Fibroblast of skin of right quadriceps (primary cell): ENCODE measurements around the gene CDK11A.
A peak's percentile ranks its signal among the peaks of the same experiment; 100 is the strongest.
"Not testable (repeated sequence)": the region's sequence is repeated elsewhere in the genome, so short reads cannot be mapped to it uniquely, and the experiment has no call there.

Experiments
- DNase-seq: peaks from one replicate; pipeline ENCODE4 v3.0.0-alpha.2; 2013

Gene CDK11A

DNA sequence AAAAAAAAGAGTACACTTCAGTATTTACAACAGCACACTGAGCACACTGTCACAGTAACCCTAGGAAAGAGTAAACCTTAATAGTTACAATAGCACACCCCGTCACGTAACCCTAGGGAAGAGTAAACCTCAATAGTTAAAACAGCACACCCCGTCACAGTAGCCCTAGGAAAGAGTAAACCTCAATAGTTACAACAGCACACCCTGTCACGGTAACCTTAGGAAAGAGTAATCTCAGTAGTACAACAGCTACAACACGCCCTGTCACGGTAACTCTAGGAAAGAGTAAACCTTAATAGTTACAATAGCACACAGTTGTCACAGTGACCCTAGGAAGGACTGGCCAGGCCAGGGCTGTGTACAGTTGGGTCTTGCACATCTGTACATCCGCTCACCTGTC is 3.0 kb downstream of the CDK11A start:
- DNase-seq: no peak

DNA sequence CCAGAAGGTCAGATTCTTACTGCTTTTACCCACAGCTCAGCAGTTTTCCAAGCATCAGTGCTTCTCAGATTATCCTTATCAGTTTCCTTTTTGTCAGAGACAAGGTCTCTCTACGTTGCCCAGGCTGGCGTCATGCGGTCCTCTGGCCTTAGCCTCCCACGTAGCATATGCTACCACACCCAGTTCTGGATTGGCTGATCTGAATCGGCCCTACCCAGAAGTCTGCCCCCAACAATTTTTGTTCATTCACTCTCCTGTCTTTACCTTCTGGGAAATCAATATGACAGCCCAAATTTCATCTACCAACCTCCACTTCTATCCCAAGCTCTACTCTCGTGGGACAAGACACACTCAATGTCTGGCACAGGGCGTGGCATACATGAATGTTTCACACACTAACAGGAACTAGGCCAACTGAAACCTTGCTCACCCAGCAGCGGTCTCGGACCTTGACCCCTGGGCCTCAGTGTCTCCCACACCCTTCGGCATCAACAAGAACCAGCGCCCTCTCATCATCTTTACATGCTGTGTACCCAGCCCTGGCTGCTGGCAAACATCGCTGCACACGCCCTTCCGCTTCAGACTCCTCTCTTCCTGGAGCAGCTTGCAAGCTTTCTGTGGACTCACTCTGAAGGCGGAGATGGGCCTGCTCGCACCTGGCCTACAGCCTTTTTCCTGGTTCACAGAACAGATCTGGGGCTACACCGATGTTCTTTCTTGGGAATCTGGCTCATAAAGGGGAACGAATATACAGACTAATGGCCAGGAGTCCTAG is 8.9 kb downstream of the CDK11A start:
- not testable (repeated sequence) for DNase-seq

DNA sequence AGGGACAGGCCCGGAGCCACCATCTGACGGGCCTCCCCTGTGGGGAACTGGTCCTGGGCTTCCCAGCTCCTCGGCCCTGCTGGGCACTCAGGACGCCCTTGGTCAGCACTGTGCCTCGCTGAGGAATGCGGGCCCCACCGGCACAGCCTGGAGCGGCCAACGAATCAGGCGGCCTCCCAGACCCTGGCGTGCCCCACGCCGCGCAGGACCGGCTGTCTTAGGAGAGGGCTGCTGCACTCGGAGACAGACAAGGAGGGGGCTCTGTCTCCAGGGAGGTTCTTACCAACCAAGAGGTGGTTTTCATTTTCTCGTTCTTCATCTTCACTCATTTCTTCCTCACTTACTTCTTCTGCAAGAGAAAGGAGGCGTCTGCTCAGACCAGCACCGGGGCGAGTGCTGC is 16.3 kb downstream of the CDK11A start:
- DNase-seq: not testable (repeated sequence)

DNA sequence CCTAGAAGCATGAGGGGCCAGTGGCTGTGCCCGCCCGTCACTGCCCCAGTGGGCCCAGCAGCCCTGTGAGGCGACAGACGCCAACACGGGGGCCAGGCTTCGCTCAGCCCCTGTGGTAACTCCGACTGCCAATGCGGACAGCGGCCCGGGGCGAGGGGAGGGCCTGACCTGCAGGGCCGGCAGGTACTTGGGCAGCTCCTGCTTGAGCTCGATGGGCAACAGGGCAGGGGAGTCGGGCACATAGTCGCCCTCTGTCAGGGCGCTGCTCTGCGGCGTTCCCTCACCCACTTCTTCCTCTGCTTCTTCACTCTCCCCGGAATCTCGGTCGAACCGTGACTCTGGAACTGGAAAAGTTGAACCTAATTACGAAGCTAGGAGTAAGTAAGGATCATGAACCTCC is 16.9 kb downstream of the CDK11A start:
- DNase-seq: not testable (repeated sequence)

DNA sequence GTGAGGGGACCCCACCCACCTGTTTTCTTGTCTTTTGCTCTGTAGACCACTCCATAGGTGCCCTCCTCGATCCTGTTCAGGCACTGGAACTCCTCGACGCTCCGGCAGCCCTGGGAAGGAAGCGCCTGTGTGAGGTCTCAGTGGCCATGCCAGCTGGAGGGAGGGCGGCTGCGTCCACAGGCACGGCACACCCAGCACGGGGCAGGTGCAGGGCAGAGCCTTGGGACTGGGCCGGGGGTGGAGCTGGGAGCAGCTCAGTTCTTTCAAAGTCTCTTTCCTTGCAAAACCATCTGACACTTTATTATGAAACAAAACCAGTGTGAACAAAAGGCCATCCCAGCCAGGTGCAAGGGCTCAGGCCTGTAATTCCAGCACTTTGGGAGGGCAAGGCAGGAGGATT is 18.5 kb downstream of the CDK11A start:
- not testable (repeated sequence) for DNase-seq

DNA sequence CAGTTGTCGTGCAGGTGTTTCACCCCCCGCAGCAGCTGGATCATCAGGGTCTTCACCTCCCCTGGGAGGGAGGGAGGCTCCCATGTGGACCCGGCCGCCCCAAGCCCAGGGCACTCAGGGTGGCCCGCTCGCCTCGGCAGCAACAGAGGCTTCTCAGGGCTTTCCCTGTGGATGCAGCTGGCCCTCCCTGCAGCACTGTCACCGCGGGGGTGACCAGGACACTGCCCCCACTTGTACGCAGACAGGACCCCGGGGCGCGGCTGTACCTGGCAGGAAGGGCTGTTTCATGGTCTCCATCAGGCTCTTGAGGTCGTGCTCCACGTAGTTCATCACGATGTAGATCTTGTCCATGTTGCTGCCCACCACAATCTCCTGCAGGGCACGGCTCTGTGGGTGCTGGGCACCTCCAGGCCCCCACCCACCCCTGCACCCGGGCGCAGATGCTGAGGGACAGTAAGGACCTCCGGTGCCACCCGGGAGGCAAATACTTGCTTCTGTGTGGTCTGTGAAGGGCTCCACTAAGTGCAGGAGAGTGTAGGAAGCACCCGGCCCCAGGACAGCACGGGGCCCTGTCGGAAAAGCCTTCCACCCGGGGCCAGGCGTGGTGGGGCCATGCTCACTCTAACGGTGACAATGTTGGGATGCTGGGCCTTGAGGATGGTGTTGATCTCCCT is 19.7 kb downstream of the CDK11A start:
- not testable (repeated sequence) for DNase-seq

DNA sequence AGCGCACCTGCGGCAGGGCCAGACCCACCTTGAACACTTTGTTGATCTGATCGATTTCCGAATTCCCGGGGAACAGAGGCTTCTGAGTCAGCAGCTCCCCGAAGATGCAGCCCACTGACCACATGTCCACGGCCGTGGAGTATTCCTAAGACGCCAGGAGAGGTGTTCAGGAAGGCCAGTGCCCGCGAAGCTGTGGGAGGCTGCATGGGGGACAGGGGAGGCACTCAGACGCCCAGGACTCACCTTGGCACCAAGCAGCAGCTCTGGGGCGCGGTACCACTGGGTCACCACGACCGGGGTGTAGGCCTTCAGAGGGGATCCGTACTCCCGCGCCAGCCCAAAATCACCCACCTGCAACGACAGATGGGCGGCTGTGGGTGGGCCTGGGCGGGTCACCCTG is 20.4 kb downstream of the CDK11A start:
- no peak for DNase-seq

DNA sequence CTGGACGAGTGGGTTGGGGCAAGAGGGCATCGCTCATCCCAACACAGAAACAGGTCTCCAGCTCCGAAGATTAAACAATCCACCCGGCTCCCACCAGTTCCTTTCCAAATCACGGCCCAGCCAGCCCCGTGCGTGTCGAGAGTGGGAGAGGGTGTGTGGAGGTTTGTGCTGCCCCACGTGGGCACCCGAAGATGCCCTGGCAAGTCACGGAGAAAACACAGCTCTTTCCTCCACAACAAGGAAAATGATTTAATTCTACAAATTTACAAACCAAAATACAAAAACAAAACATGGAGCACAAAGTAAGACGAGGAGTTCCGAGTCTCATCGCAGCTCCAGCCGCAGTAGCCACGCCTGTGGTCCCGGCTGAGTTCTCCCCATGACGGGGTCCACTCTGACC is 21.7 kb downstream of the CDK11A start:
- DNase-seq: not testable (repeated sequence)

DNA sequence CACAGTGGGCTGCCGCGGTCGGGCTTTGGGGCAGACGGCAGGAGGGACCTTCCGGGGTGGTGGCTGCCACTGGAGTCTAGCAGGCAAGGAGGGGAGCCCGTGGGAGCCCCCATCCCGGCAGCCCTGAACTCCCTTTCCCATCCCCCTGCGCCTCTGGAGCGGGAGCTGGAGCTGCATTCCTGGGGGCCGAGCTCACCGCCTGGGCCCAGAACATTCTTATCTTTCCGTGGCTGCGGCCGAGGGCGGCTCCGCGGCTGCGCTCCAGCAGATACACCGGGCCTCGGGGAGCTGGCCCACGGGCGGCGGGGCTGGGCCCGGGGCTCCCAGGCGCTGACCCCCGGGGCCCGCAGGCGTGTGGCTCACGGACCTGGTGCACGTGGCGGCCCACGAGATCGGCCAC is 23.6 kb downstream of the CDK11A start:
- not testable (repeated sequence) for DNase-seq

DNA sequence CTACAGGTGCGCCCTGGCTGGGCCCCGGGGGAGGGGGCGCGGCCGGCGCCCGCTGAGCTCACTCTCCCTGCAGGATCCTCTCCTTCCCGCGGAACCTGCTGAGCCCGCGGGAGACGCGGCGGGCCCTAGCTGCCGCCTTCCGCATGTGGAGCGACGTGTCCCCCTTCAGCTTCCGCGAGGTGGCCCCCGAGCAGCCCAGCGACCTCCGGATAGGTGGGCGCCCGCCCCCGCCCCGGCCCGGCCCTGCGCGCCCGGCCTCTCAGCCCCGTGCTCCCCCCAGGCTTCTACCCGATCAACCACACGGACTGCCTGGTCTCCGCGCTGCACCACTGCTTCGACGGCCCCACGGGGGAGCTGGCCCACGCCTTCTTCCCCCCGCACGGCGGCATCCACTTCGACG is 24.1 kb downstream of the CDK11A start:
- DNase-seq: not testable (repeated sequence)

DNA sequence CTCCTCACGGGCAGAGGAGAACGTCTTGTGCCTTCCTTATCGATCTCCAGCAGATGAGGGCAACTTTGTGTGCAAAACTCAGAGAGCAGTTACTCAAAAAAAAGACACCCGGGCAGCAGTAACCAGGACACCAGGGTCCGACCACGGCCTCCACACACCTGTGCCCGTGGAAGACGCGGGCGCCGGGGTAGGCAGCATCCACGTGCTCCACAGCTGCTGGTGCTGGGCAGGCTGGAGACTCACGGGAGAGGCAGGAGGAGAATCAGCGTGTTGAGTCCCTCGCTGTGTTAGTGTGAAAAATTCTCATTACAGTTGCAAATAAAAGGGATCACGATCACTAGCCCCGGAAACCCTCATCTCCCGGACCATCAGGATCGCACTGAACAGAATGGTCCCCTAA is 25.1 kb downstream of the CDK11A start:
- not testable (repeated sequence) for DNase-seq

DNA sequence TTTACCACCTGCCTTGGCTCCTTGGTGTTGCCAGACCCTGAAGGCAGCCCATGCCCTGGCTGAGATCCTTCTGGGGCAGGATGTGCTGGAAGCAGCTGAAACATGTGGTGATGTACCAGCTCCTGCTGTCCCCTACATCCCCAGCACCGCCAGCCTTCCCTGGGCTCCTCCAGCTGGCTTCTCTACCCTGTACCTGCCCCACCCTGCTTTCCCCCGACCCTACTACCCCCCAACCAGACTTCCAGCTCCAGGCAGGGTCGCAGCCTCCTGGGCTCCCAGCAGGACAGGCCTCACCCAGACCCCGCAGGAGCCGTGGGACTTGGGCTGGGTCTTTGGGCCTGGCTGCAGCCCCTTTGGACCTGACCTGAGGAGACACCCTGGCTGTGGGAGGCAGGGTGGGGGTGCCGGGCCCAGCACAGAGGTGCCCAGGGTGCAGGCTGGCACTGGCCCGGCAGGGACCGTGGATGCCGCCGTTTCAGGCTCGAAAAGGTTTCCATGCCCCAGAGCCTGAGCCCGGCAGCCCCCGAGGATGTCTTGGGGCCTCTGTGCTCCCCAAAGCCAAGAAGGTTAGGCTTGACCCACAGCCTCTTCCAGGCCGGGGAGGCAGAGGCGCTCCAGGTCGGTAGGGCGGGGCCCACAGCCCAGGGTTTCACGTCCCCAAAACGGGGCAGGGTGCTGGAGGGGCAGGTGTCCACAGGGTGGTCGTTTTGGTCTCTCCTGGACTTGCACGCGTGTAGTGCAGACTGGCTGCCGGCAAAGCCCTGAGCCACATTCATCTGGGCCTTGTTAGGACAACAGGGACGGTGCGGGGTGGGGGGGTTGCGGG is 26.6 kb downstream of the CDK11A start:
- DNase-seq: not testable (repeated sequence)

DNA sequence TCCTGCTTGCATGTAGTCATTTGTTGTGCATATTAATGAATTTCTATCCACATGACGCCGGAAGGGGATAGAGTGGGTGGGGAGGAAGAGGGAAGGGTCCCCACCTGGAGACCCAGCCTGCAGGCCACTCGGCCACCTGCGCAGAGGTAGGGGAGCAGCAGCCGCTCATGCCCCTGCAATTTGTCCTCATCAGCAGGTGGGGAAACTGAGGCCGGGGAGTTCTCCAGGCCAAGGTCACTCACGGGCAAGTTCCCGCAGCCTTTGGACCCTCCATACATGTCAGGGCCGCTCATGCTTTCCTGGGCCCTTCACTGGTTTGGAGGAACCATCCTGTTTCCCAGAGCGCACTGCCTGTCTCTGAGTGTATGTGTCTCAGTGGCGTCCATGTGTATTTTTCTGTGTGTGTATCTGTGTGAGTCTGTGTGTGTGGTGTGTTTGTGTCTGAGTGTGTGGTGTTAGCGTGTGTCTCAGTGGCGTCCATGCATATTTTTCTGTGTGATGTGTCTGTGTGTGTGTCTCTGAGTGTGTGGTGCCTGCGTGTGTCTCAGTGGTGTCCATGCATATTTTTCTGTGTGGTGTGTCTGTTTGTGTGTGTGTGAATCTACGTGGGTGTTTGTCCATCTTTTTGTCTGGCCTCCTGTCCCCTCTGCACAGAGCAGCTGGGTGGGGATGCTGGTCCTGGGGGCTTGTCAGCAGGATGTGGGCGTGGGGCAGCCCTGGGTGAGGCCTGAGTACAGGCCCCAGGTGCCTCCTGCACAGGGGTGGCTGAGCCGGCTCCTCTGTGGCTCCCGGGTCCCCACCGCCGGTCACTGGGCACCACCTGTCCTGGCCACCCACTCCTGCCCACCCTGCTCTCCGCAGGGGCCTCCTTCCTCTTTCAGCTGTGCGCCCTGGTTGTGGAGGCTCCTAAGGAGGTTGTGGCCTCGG is 27.5 kb downstream of the CDK11A start:
- DNase-seq: not testable (repeated sequence)

DNA sequence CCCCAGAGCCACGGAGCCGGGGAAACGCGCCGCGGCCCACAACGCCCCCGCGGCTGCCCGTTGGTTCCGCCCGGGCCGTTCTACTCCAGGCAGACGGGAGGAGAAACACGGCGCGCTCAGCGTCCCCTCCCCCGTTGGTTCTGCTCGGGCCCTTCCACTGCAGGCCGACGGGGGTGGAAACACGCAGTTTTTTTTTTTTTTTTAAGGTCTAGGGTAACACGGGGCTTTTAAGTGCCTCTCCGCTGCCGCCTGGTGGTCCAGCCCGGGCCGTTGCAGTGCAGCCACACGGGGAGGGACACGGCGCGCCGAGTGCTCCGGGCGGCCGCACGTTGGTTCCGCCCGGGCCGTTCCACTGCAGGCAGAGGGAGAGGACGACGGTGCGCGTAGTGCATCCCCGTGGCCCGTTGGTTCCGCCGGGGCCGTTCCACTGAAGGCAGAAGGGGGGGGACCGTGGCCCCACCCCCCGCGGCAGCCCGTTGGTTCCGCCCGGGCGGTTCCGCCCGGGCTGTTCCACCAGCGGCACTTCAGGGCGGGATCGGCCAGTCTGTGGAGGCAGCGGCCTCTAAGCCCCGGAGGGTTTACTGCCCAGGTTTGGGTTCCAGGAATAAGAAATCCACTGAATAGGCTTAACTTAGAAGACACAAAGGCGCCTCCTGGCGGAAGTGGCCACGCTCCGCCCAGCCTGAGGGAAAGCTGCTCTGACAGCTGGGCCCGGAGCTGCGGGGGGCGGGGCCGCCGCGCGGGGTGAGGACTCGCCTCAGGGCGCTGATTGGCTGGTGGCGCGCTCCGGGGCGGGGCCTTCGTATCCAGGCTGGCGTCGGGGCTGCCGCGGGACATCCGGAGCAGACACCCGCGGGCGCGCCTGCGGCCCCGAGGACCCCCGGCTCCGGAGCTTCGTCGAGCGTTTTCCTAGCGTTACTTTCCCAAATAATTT is 31.2 kb downstream of the CDK11A start, which contains the start of gene SLC35E2B:
Gene SLC35E2B (minus strand): TSS at position 82 of the 934 bp plus-strand sequence. CDS start 16,096 bp downstream, outside the sequence.
- peak; percentile 94 for DNase-seq

DNA sequence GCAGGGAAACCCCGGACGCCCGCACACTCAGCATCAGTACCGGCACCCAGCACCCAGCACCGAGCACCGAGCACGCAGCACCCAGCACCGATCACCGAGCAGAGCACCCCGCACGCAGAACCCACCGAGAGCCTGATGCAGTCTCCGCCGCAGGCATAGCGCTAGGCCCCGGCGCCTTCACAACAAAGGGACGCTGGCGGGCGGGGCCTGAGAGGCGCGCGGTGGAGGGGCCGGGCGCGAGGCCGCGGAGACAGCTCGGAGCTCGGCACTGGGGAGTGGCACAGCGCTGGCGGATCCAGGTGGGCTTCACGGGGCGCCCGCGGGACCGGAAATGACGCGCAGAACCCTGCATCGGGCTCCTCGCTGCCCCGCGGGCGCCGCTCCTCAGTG is 31.8 kb downstream of the CDK11A start:
- DNase-seq: peak; percentile 62

DNA sequence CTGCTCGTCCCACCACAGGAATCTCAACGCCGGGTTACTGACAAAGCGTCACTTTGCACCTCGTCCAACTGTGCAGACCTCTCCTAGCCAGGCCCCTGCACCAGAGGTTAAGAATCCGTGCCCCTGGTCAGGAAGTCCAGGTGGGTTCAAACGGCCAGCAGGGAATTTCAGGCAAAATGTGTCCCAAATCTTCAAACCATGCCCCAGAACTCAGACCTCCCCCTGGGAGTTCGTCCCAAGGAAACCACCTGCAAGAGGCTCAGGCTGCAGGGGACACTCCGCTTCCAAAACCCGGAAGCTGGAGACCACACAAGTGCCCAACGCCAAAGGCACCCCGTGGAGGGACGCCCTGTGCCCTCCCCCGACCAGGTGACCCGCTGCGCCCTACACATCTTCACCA is 32.7 kb downstream of the CDK11A start:
- not testable (repeated sequence) for DNase-seq

DNA sequence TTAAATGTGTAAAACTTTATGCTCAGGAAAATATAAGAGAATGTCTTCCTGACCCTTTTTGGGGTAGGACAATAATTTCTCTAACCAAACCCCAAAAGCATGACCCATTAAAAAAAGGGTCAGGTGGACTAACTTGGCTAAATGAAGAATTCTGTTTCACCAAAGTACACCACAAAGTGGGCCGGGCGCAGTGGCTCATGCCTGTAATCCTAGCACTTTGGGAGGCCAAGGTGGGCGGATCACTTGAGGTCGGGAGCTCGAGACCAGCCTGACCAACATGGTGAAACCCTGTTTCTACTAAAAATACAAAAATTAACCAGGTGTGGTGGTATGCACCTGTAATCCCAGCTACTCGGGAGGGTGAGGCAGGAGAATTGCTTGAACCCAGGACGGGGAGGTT is 34.6 kb downstream of the CDK11A start:
- DNase-seq: not testable (repeated sequence)

DNA sequence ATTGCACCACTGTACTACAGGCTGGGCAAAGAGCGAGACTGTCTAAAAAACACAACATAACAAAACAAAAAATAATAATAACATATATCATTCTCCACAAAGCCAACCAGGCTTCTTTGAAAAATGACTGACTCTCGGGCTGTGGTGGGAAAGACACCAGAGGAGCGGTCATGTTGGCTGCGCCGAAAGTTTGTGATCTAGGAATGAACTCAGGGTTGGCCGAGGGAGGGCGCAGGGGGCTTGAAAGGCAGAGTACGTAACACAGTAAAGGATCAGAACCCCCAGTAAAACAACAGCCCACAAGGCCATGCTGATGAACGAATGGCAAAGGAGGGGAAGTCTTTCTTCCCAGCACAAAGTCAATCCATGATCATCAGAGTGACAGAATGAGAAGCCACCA is 36.3 kb downstream of the CDK11A start:
- DNase-seq: no peak

DNA sequence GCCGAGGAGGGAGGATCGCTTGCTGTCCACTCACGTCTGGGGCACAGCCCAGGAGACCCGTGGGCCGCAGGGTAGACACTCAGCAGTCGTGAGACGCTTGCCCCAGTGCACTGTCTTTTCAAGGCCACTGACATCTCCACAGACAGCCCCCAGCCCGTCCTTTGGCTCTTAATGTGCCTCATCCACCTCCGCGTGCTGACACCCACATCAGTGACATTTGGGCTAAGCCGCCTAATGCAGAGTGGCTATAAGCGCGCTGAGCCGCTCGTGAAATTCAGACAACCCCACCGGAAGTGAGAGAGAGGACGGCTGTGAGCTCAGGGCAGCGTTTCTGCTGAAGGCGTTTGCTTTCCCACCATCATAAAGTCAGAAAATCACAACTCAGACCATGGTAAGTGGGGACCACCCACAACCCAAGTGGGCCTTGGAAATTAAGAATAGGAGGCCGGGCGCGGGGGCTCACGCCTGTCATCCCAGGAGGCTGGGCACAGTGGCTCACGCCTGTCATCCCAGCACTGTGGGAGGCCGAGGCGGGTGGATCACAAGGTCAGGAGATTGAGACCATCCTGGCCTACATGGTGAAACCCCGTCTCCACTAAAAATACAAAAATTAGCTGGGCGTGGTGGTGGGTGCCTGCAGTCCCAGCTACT is 40.0 kb downstream of the CDK11A start:
- DNase-seq: no peak

DNA sequence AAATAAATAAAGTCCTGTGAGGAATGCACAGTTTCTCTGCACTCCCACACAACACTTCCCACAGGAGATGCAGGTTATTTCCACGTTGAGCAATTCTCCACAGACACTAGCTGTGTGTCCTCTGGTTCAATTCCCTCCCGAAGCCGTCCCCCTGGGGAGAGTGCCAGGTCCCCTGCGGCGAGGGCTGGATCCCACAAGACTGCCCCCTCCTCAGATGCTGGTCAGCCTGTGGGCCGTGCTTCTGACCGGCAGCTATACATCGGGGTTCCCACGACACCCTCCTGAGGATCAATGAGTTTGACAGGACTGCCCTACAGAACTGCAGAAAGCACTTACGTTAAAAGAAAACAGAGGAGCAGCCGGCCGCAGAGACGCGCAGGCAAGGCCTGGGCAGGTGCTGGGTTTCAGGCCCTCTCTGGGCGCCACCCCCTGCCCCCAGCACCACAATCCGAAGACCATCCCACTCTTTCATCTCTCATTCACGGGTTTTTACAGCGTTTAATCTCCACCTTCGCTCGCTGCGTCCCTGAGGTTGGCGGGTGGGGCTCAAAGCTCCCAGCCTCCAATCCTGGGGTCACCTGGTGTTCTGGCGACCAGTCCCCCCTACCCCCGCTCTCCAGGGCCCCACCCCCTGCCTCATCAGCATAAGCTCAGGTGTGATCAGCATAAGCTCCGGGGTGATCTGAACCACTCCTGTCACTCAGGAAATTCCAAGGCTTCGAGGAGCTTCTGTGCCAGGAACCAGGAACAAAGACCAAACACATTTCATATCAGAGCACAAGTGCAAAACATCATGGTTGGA is 40.9 kb downstream of the CDK11A start:
- DNase-seq: no peak
